ENCODE results near the gene CNTNAP1. TPM values are rescaled to one million over a fixed set of nuclear protein-coding genes. Genes with fewer than 3 reads are reported as not detected.

The CNTNAP1 gene
- total RNA-seq, 1 experiment from 2014 or later = 4.6 TPM

- Histone ChIP-seq H3K27me3 (ENCODE audit: low read length) (no peaks in the 10 kb centered on the region), H3K9me3 (ENCODE audit: low read length) (no peaks in the 10 kb centered on the region), H3K9me2 (replicated peaks; ENCODE audit: low read length) (no peaks in the 10 kb centered on the region), H3F3A (ENCODE audit: low read length, unreplicated experiment) (peaks cover 6% of the 10 kb centered on the region), H3K36me3 (ENCODE audit: low read depth, low read length) (no peaks in the 10 kb centered on the region), H3K9ac (ENCODE audit: low read length) (no peak overlapping the region), H3K4me2 (ENCODE audit: low read length) (peak overlapping the region; percentile 88), H2AFZ (ENCODE audit: low read length) (peak overlapping the region; percentile 84), H3K79me2 (ENCODE audit: low read length) (no peaks in the 10 kb centered on the region), H3K4me1 (ENCODE audit: insufficient read depth, low read length) (peaks cover 33% of the 10 kb centered on the region), H3K4me3 (ENCODE audit: low read length) (peak overlapping the region; percentile 70), H4K20me1 (ENCODE audit: low read length) (no peaks in the 10 kb centered on the region), H3K27ac (ENCODE audit: low read length) (no peak overlapping the region)
- ChIA-PET POLR2A (ENCODE audit: unreplicated experiment) (interaction anchor here (0.7 kb wide), 1 partner anchor 665 kb away, joined by 3 read pairs; the partner anchor contains the start of gene DNAJC7), CTCF (interaction anchor here (0.5 to 2.0 kb wide), 5 partner anchors 59 to 299 kb away, joined by 3 to 14 read pairs (median 4); partner anchors contain the start of gene PSMC3IP)
- TF ChIP-seq EZH2phosphoT487 (IDR thresholded peaks at IDR 0.05; ENCODE audit: borderline replicate concordance, low read length) (0 out of 2 replicates have a peak, but pooled peaks have one; percentile 0), EZH2 (IDR thresholded peaks at IDR 0.05; ENCODE audit: low read length, unreplicated experiment) (no peak), CTCF (conservative IDR thresholded peaks at IDR 0.05; ENCODE audit: low read depth, low read length) (no peak)
- no TSS peak for BruUV-seq (replicated peaks)
- DNase-seq = peak; percentile 43
- ATAC-seq = peak; percentile 30
- intact Hi-C loops (cut with micrococcal nuclease) = no loop called here
Observed at GRCh38 chr17:42682722-42683403, 532 bp downstream of the CNTNAP1 start.

GRCh38 chr17:42683407-42684034, 1.2 kb downstream of the CNTNAP1 start:
- Histone ChIP-seq H3K27ac (ENCODE audit: low read length) (no peak overlapping the region), H2AFZ (ENCODE audit: low read length) (peak overlapping the region; percentile 84), H3K9me3 (ENCODE audit: low read length) (no peaks in the 10 kb centered on the region), H3K27me3 (ENCODE audit: low read length) (no peaks in the 10 kb centered on the region), H4K20me1 (ENCODE audit: low read length) (no peaks in the 10 kb centered on the region), H3K9me2 (replicated peaks; ENCODE audit: low read length) (no peaks in the 10 kb centered on the region), H3K36me3 (ENCODE audit: low read depth, low read length) (no peaks in the 10 kb centered on the region), H3K4me2 (ENCODE audit: low read length) (peak overlapping the region; percentile 88), H3K4me3 (ENCODE audit: low read length) (peak overlapping the region; percentile 70), H3K79me2 (ENCODE audit: low read length) (no peaks in the 10 kb centered on the region), H3K9ac (ENCODE audit: low read length) (no peak overlapping the region), H3K4me1 (ENCODE audit: insufficient read depth, low read length) (peaks cover 31% of the 10 kb centered on the region), H3F3A (ENCODE audit: low read length, unreplicated experiment) (peaks cover 3% of the 10 kb centered on the region)
- BruUV-seq (replicated peaks) = no TSS peak
- DNase-seq = peak; percentile 27
- POLR2A ChIA-PET (ENCODE audit: unreplicated experiment) = interaction anchor here (0.6 to 0.7 kb wide), 3 partner anchors 20 to 666 kb away, joined by 3 read pairs; partner anchors contain the start of gene DNAJC7
- intact Hi-C loops (cut with micrococcal nuclease) = no loop called here
- TF ChIP-seq EZH2 (IDR thresholded peaks at IDR 0.05; ENCODE audit: low read length, unreplicated experiment) (no peak), CTCF (conservative IDR thresholded peaks at IDR 0.05; ENCODE audit: low read depth, low read length) (no peak), EZH2phosphoT487 (IDR thresholded peaks at IDR 0.05; ENCODE audit: borderline replicate concordance, low read length) (no peak)
- ATAC-seq = peak; percentile 42
- CTCF ChIA-PET = interaction anchor here (0.5 to 2.0 kb wide), 3 partner anchors 60 to 105 kb away, joined by 4 to 14 read pairs (median 9); partner anchors contain the start of gene PSMC3IP

Data from PC-3 (cell line).